ACC112 (cell line): ENCODE data around the gene RIMBP2.

Source experiments
- H2AFZ ChIP-seq: fragments of 200-600 bp; sonication (generic); one replicate; pipeline ENCODE4 v1.6.0; 2017; ENCODE audit warnings: antibody characterized with exemption, low read length; ENCODE audit not compliant: unreplicated experiment
- H3K27ac ChIP-seq: fragments of 200-600 bp; sonication (generic); 2 replicates; pipeline ENCODE4 v1.5.1; 2014; ENCODE audit warnings: low read depth, mild to moderate bottlenecking, antibody characterized with exemption, low read length, moderate library complexity
- H3K27me3 ChIP-seq: fragments of 200-600 bp; sonication (generic); 2 replicates; pipeline ENCODE4 v1.6.1; 2014; ENCODE audit warnings: mild to moderate bottlenecking, antibody characterized with exemption, low read length, moderate library complexity, mixed read lengths; ENCODE audit not compliant: insufficient read depth
- H3K36me3 ChIP-seq: fragments of 200-600 bp; sonication (generic); 2 replicates; pipeline ENCODE4 v1.6.1; 2016; ENCODE audit warnings: mild to moderate bottlenecking, antibody characterized with exemption, low read length, moderate library complexity, mixed read lengths; ENCODE audit not compliant: insufficient read depth
- H3K4me1 ChIP-seq: fragments of 200-600 bp; sonication (generic); one replicate; pipeline ENCODE4 v1.6.1; 2016; ENCODE audit warnings: low read length, mixed read lengths; ENCODE audit not compliant: insufficient read depth, unreplicated experiment, control insufficient read depth
- H3K4me3 ChIP-seq: fragments of 200-600 bp; sonication (generic); 2 replicates; pipeline ENCODE4 v1.5.1; 2014; ENCODE audit warnings: mild to moderate bottlenecking, low read depth, low read length
- H3K79me2 ChIP-seq: fragments of 200-600 bp; sonication (generic); one replicate; pipeline ENCODE4 v1.6.0; 2016; ENCODE audit warnings: low read length; ENCODE audit not compliant: control insufficient read depth, unreplicated experiment, insufficient read depth

RIMBP2 gene

GRCh38 chr12:130504110-130504839 is 211.8 kb downstream of the RIMBP2 start:
- Histone ChIP-seq H3K4me1 (no peaks in the 10 kb centered on the region), H3K27ac (no peak overlapping the region), H3K4me3 (no peak overlapping the region), H2AFZ (no peak overlapping the region), H3K79me2 (no peaks in the 10 kb centered on the region), H3K36me3 (no peaks in the 10 kb centered on the region), H3K27me3 (no peaks in the 10 kb centered on the region)

GRCh38 chr12:130501821-130502220 is 214.3 kb downstream of the RIMBP2 start:
- Histone ChIP-seq H3K27me3 (no peaks in the 10 kb centered on the region), H2AFZ (no peak overlapping the region), H3K79me2 (no peaks in the 10 kb centered on the region), H3K27ac (no peak overlapping the region), H3K4me3 (no peak overlapping the region), H3K4me1 (no peaks in the 10 kb centered on the region), H3K36me3 (no peaks in the 10 kb centered on the region)

GRCh38 chr12:130500835-130501330 is 215.2 kb downstream of the RIMBP2 start:
- no peak overlapping the region for H3K27ac ChIP-seq
- no peaks in the 10 kb centered on the region for H3K27me3 ChIP-seq
- H3K36me3 ChIP-seq: no peaks in the 10 kb centered on the region
- H2AFZ ChIP-seq: no peak overlapping the region
- no peaks in the 10 kb centered on the region for H3K79me2 ChIP-seq
- no peaks in the 10 kb centered on the region for H3K4me1 ChIP-seq
- no peak overlapping the region for H3K4me3 ChIP-seq

GRCh38 chr12:130499474-130499873 is 216.6 kb downstream of the RIMBP2 start:
- H3K79me2 ChIP-seq: no peaks in the 10 kb centered on the region
- H3K36me3 ChIP-seq: no peaks in the 10 kb centered on the region
- no peak overlapping the region for H3K4me3 ChIP-seq
- H3K27me3 ChIP-seq: no peaks in the 10 kb centered on the region
- no peak overlapping the region for H2AFZ ChIP-seq
- H3K27ac ChIP-seq: no peak overlapping the region
- H3K4me1 ChIP-seq: no peaks in the 10 kb centered on the region

- no peak overlapping the region for H3K4me3 ChIP-seq
- no peak overlapping the region for H2AFZ ChIP-seq
- H3K79me2 ChIP-seq: no peaks in the 10 kb centered on the region
- H3K27me3 ChIP-seq: no peaks in the 10 kb centered on the region
- no peaks in the 10 kb centered on the region for H3K4me1 ChIP-seq
- H3K27ac ChIP-seq: no peak overlapping the region
- H3K36me3 ChIP-seq: no peaks in the 10 kb centered on the region
Measured at GRCh38 chr12:130498589-130499385, 217.3 kb downstream of the RIMBP2 start.

GRCh38 chr12:130497991-130498390 is 218.1 kb downstream of the RIMBP2 start:
- H3K36me3 ChIP-seq: no peaks in the 10 kb centered on the region
- no peaks in the 10 kb centered on the region for H3K4me1 ChIP-seq
- no peaks in the 10 kb centered on the region for H3K79me2 ChIP-seq
- H3K27ac ChIP-seq: no peak overlapping the region
- H2AFZ ChIP-seq: no peak overlapping the region
- H3K27me3 ChIP-seq: no peaks in the 10 kb centered on the region
- H3K4me3 ChIP-seq: no peak overlapping the region

GRCh38 chr12:130497321-130497720 is 218.8 kb downstream of the RIMBP2 start:
- H2AFZ ChIP-seq: no peak overlapping the region
- no peak overlapping the region for H3K4me3 ChIP-seq
- H3K27ac ChIP-seq: no peak overlapping the region
- no peaks in the 10 kb centered on the region for H3K27me3 ChIP-seq
- H3K79me2 ChIP-seq: no peaks in the 10 kb centered on the region
- no peaks in the 10 kb centered on the region for H3K36me3 ChIP-seq
- no peaks in the 10 kb centered on the region for H3K4me1 ChIP-seq

- Histone ChIP-seq H3K36me3 (no peaks in the 10 kb centered on the region), H3K79me2 (no peaks in the 10 kb centered on the region), H3K4me1 (no peaks in the 10 kb centered on the region), H3K27me3 (no peaks in the 10 kb centered on the region), H2AFZ (no peak overlapping the region), H3K27ac (no peak overlapping the region), H3K4me3 (no peak overlapping the region)
Measured at GRCh38 chr12:130496516-130497120, 219.5 kb downstream of the RIMBP2 start.

- Histone ChIP-seq H3K79me2 (no peaks in the 10 kb centered on the region), H3K4me1 (no peaks in the 10 kb centered on the region), H3K27ac (no peak overlapping the region), H3K4me3 (no peak overlapping the region), H3K27me3 (no peaks in the 10 kb centered on the region), H2AFZ (no peak overlapping the region), H3K36me3 (no peaks in the 10 kb centered on the region)
Measured at GRCh38 chr12:130495156-130495555, 220.9 kb downstream of the RIMBP2 start.

- H3K36me3 ChIP-seq: no peaks in the 10 kb centered on the region
Measured at GRCh38 chr12:130494736-130495135, 221.4 kb downstream of the RIMBP2 start.

More at GRCh38 chr12:130494736-130495135, 221.4 kb downstream of the RIMBP2 start:
- Histone ChIP-seq H3K27ac (no peak overlapping the region), H2AFZ (no peak overlapping the region), H3K27me3 (no peaks in the 10 kb centered on the region), H3K4me1 (no peaks in the 10 kb centered on the region), H3K79me2 (no peaks in the 10 kb centered on the region), H3K4me3 (no peak overlapping the region)
